T-cell (primary cell): ENCODE measurements around the gene NPTX1. TPM values are rescaled to one million over a fixed set of nuclear protein-coding genes. Genes with fewer than 3 reads are reported as not detected.

Source experiments
- ATAC-seq, 4 experiments: fragments of 200-7000 bp in 3 of 4; fragments of 150-1000 bp in 1 of 4; cut with Tn5 transposase; replicated peaks in 1 of 4; 1 replicate in 3 of 4; 2 replicates in 1 of 4; pipeline ENCODE4 v1.10.0; 2021; ENCODE audit warnings: moderate library complexity in 3 of 4, mild to moderate bottlenecking in 2 of 4, moderate number of reproducible peaks in 1 of 4
- CTCF ChIA-PET, 2 donors: fragments of 300-600 bp; sonication (Branson Sonifier 250); formaldehyde crosslinking; loops; one replicate each; lab custom pipeline; 2022; ENCODE audit warnings: antibody characterized with exemption in 2 of 2; lab: Charles Lee
- POLR2A ChIA-PET, 2 donors: fragments of 300-600 bp; sonication (Branson Sonifier 250); formaldehyde crosslinking; loops; one replicate each; lab custom pipeline; 2022; ENCODE audit warnings: antibody characterized with exemption in 2 of 2; lab: Charles Lee
- DNase-seq, 35 experiments: peaks; one replicate each; pipeline versions ENCODE4 v3.0.0 to v3.0.0-alpha.2; 2013 to 2023
- H3K27ac ChIP-seq: one replicate; pipeline ENCODE4 v1.5.1; 2013; ENCODE audit warnings: low read length
- H3K27me3 ChIP-seq, 2 experiments: replicated peaks in 1 of 2; 1 replicate in 1 of 2; 2 replicates in 1 of 2; pipeline versions ENCODE4 v1.6.1 to v1.7.0; 2013; ENCODE audit warnings: low read length in 1 of 2, mixed read lengths in 1 of 2; ENCODE audit not compliant: control insufficient read depth in 2 of 2, insufficient read depth in 2 of 2; ENCODE audit errors: extremely low read depth in 1 of 2
- H3K36me3 ChIP-seq, 2 donors: 1 replicate in 1 of 2; 2 replicates in 1 of 2; pipeline versions ENCODE4 v1.6.1 to v1.7.0; 2013; ENCODE audit warnings: low read length in 1 of 2; ENCODE audit not compliant: control insufficient read depth in 2 of 2, insufficient read depth in 1 of 2; ENCODE audit errors: extremely low read depth in 1 of 2
- H3K4me1 ChIP-seq, 2 experiments: 1 replicate in 1 of 2; 2 replicates in 1 of 2; pipeline versions ENCODE4 v1.6.1 to v1.7.0; 2013; ENCODE audit warnings: low read length in 2 of 2, mixed read lengths in 1 of 2; ENCODE audit not compliant: insufficient read depth in 2 of 2, control insufficient read depth in 1 of 2; ENCODE audit errors: extremely low read depth in 1 of 2
- H3K4me3 ChIP-seq, 2 donors: 1 replicate in 1 of 2; 2 replicates in 1 of 2; pipeline versions ENCODE4 v1.5.1 to v1.7.0; 2013; ENCODE audit warnings: mild to moderate bottlenecking in 2 of 2, low read length in 1 of 2, moderate library complexity in 1 of 2; ENCODE audit not compliant: control insufficient read depth in 1 of 2; ENCODE audit errors: extremely low read depth in 1 of 2
- H3K9me3 ChIP-seq: 2 replicates; pipeline ENCODE4 v1.7.0; 2013
- H3K27ac Mint-ChIP-seq, 2 donors: one replicate each; pipeline ENCODE4 v1.8.0; 2020 to 2021; ENCODE audit warnings: mild to moderate bottlenecking in 2 of 2, mixed read lengths in 2 of 2
- H3K27me3 Mint-ChIP-seq, 2 donors: one replicate each; pipeline ENCODE4 v1.8.0; 2021 to 2022; ENCODE audit warnings: mixed read lengths in 2 of 2
- H3K36me3 Mint-ChIP-seq: one replicate; pipeline ENCODE4 v1.8.0; 2021; ENCODE audit warnings: mixed read lengths
- H3K4me1 Mint-ChIP-seq, 3 donors: one replicate each; pipeline ENCODE4 v1.8.0; 2020 to 2022; ENCODE audit warnings: mixed read lengths in 3 of 3, mild to moderate bottlenecking in 1 of 3
- H3K4me3 Mint-ChIP-seq, 3 donors: one replicate each; pipeline ENCODE4 v1.8.0; 2020 to 2022; ENCODE audit warnings: mild to moderate bottlenecking in 3 of 3, mixed read lengths in 3 of 3, moderate library complexity in 3 of 3
- H3K9me3 Mint-ChIP-seq, 3 donors: one replicate each; pipeline ENCODE4 v1.8.0; 2020 to 2022; ENCODE audit warnings: mixed read lengths in 3 of 3
- WGBS: methylation state at CpG from one replicate; pipeline ENCODE4 v1.1.5; 2013; ENCODE audit warnings: missing lambda C conversion rate; ENCODE audit not compliant: insufficient coverage; 5-methylcytosine and 5-hydroxymethylcytosine counted together
- total RNA-seq, 35 experiments: library from RNA in 6 of 35; stranded (reverse) in 6 of 35; fragments of 120-200 nt in 1 of 35; gene quantifications; one replicate each; pipeline versions ENCODE4 v1.2.1 to v1.2.4 and lab custom pipeline; 2013 to 2026

NPTX1 gene
- total RNA-seq, 5 donors from 2014 or later (not counting 1 experiment from before 2014, with no cell fraction given): 0.13 to 0.67 (median 0.33) TPM

DNA sequence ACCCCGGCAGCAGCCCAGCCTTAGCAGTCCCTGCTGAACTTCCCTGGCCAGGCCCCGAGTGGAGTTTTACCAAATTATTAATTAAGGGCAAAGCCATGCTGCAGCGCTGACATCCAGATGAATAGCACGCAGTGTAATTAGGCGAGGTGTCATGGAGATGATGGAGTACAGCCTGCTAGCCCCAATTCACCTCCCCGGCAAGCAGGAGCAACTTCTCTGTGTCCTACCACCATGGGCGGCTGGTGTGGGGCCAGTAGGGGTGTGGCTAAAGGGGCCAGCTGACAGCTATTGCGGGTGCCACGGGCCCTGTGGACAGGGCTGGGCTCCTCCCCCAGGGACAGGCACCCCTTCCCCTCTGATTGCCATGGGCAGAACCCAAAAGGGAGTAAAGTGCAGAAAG lies 36.9 kb downstream of the NPTX1 start:
- WGBS: 81% methylated on average over 7 of the region's 9 CpGs
- Mint-ChIP-seq H3K4me3 (no peak overlapping the region), H3K36me3 (no peaks in the 10 kb centered on the region), H3K27ac (no peak overlapping the region), H3K4me1 (no peaks in the 10 kb centered on the region), H3K27me3 (peaks cover 11 to 26% of the 10 kb centered on the region in 2 donors), H3K9me3 (no peaks in the 10 kb centered on the region)
- H3K4me1 ChIP-seq: no peaks in the 10 kb centered on the region
- H3K36me3 ChIP-seq: no peaks in the 10 kb centered on the region
- CTCF ChIA-PET: no interaction called here
- POLR2A ChIA-PET: no interaction called here
- ATAC-seq: no peak
- no peak for DNase-seq
- no peak overlapping the region for H3K4me3 ChIP-seq
- H3K27ac ChIP-seq: no peak overlapping the region
- peaks cover 0 to 38% of the 10 kb centered on the region in 2 experiments for H3K27me3 ChIP-seq
- no peaks in the 10 kb centered on the region for H3K9me3 ChIP-seq

DNA sequence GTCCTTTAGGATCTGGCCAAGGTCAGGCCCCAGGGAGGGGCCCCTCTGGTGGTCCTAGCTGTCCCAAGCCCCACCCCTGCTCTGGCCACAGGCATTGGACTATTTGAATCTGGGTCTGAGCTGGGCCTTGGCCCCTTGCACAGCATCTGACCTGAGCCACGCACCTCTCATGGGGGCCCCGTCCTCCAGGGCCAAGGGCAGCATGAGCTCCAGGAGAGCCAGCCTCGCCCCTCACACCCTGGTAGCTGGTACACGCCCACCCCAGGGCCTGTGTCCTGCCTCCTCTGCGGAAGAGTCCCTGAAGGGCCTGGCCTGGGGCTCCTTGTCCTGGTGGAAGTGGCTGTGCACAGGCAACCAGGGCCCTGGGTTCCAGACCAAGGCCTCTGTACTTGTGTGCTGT lies 37.6 kb downstream of the NPTX1 start:
- Histone ChIP-seq H3K27me3 (peaks cover 0 to 33% of the 10 kb centered on the region in 2 experiments), H3K27ac (no peak overlapping the region), H3K9me3 (no peaks in the 10 kb centered on the region), H3K36me3 (no peaks in the 10 kb centered on the region), H3K4me1 (no peaks in the 10 kb centered on the region), H3K4me3 (no peak overlapping the region)
- ChIA-PET CTCF (no interaction called here), POLR2A (no interaction called here)
- DNase-seq (no peak), ATAC-seq (no peak)
- WGBS: 83% methylated on average over 5 of the region's 5 CpGs
- H3K4me1 Mint-ChIP-seq: no peaks in the 10 kb centered on the region
- H3K9me3 Mint-ChIP-seq: no peaks in the 10 kb centered on the region
- no peak overlapping the region for H3K4me3 Mint-ChIP-seq
- no peaks in the 10 kb centered on the region for H3K36me3 Mint-ChIP-seq
- H3K27ac Mint-ChIP-seq: no peak overlapping the region
- H3K27me3 Mint-ChIP-seq: peaks cover 11 to 22% of the 10 kb centered on the region in 2 donors

DNA sequence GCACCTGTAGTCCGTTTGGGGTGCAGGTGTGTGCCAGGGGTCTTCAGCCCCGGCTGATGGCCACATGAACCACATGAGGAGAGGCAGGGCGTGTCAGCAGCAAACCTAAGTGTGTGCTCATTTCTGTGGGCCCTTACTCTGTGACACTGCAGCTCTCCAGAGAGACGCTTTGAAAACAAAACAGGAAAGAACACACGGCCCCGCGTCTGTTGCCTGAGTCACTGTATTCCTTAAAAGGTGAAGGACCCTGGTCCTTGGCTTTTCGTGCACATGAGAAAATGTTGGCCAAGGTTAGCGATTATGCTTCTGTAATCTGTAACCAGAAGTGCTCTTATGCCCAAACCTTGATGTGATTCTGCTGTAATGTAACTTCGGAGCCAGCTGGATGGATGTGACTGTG lies 38.9 kb downstream of the NPTX1 start:
- Mint-ChIP-seq H3K27me3 (peaks cover 2 to 15% of the 10 kb centered on the region in 2 donors), H3K9me3 (no peaks in the 10 kb centered on the region), H3K4me1 (no peaks in the 10 kb centered on the region), H3K36me3 (no peaks in the 10 kb centered on the region), H3K27ac (no peak overlapping the region), H3K4me3 (no peak overlapping the region)
- no peaks in the 10 kb centered on the region for H3K4me1 ChIP-seq
- H3K36me3 ChIP-seq: no peaks in the 10 kb centered on the region
- ChIA-PET POLR2A (no interaction called here), CTCF (no interaction called here)
- WGBS: 78% methylated on average over 10 of the region's 10 CpGs
- H3K9me3 ChIP-seq: no peaks in the 10 kb centered on the region
- H3K27me3 ChIP-seq: peaks cover 0 to 26% of the 10 kb centered on the region in 2 experiments
- DNase-seq (no peak), ATAC-seq (no peak)
- no peak overlapping the region for H3K27ac ChIP-seq
- no peak overlapping the region for H3K4me3 ChIP-seq

DNA sequence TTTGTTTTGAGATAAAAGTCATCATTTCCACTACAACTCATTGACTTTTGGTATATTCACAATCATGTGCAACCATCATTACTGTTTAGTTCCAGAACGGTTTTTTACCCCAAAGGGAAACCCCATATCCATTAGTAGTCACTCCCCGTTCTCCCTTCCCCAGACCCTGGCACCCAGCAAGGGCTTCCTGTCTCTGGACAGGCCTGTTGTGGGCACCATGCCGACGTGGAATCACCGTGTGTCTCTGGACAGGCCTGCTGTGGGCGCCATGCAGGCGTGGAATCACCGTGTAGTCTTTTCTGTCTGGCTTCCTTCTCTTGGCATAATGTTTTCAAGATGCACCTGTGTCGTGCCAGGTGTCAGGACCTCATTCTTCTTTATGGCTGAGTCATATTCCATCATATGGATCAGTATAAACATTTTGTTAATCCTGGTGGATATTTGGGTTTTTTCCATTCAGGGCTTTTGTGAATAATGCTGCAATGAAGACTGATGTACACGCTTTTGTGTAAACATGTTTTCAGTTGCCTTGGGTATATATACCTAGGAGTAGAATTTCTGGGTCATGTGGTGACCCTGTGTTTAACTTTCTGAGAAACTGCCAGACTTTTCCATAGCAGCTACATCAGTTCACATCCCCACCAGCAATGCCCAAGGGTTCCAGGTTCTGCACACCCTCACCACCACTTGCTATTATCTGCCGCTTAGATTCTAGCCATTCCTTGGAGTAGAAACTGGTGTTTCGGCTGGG lies 42.3 kb downstream of the NPTX1 start:
- Histone ChIP-seq H3K9me3 (no peaks in the 10 kb centered on the region), H3K4me3 (no peak overlapping the region), H3K36me3 (no peaks in the 10 kb centered on the region), H3K27ac (no peak overlapping the region), H3K27me3 (peaks cover 0 to 6% of the 10 kb centered on the region in 2 experiments), H3K4me1 (no peaks in the 10 kb centered on the region)
- WGBS: 62% methylated on average over 8 of the region's 12 CpGs
- no peaks in the 10 kb centered on the region for H3K9me3 Mint-ChIP-seq
- DNase-seq (no peak), ATAC-seq (no peak)
- H3K4me1 Mint-ChIP-seq: no peaks in the 10 kb centered on the region
- POLR2A ChIA-PET: no interaction called here
- H3K4me3 Mint-ChIP-seq: no peak overlapping the region
- CTCF ChIA-PET: no interaction called here
- no peak overlapping the region for H3K27ac Mint-ChIP-seq
- no peaks in the 10 kb centered on the region for H3K27me3 Mint-ChIP-seq
- no peaks in the 10 kb centered on the region for H3K36me3 Mint-ChIP-seq

DNA sequence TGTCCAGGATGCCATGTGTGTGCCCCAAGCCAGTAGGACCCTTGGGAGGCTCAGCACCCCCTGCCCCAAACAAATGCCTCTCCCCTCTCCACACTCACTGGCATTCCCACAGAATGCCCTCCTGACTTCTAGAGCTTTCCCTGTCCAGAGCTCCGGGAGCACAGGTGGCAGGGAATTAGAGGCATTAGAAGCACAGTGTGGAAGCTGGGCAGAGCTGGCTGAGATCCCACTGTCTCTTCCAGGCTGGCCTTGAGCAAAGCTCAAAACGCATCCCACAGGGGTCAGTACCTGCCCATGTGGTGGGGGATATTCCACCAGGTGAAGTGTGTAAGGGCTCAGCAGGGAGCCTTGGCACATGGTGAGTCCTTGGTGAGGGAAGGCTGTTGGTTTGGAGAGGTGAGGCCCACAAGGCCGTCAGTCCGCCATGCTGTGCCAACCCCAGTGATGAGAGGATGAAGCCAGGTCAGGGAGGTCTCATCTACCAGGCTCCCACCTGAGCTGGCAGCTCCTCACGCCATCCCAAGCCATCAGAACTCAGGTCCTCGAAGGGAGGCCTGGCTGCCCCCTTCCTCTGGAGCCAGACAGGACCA lies 43.4 kb downstream of the NPTX1 start:
- ATAC-seq (no peak), DNase-seq (no peak)
- Histone ChIP-seq H3K9me3 (no peaks in the 10 kb centered on the region), H3K27me3 (no peaks in the 10 kb centered on the region), H3K36me3 (no peaks in the 10 kb centered on the region), H3K4me3 (no peak overlapping the region), H3K4me1 (no peaks in the 10 kb centered on the region), H3K27ac (no peak overlapping the region)
- no peak overlapping the region for H3K4me3 Mint-ChIP-seq
- no peaks in the 10 kb centered on the region for H3K4me1 Mint-ChIP-seq
- ChIA-PET POLR2A (no interaction called here), CTCF (no interaction called here)
- H3K9me3 Mint-ChIP-seq: no peaks in the 10 kb centered on the region
- no peak overlapping the region for H3K27ac Mint-ChIP-seq
- H3K36me3 Mint-ChIP-seq: no peaks in the 10 kb centered on the region
- H3K27me3 Mint-ChIP-seq: no peaks in the 10 kb centered on the region
- WGBS: 92% methylated on average over 2 of the region's 6 CpGs

DNA sequence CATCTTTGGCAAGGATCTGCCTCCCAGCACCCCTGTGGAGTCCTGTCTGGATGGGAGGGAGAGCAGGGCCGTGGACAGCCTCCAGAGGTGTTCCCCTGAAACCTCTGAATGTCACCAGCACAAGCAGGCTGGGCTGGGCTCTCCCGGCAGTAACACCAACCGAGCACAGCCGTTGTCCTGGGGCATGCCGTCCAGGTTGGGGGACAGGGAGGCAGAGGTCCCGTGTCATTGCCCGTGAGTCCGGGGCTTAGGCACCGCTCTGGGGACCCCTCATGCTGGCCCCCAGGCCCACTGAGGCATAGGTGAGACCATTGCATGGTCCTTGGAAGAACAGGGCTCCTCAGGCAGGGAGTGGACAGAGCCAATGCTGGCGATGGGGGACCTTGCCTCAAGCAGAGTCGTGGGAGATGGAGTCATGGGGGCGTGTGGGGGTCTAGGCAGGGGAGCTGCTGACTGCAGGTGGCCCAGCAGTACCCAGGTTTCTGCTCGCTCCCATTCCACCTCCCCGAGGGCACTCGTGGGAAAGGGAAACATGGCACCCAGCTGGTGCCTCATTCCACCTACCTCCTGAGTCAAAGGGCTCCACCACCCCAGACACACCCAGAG lies 44.0 kb downstream of the NPTX1 start:
- POLR2A ChIA-PET: no interaction called here
- no peak overlapping the region for H3K4me3 Mint-ChIP-seq
- CTCF ChIA-PET: no interaction called here
- no peaks in the 10 kb centered on the region for H3K4me1 Mint-ChIP-seq
- ATAC-seq (no peak), DNase-seq (no peak)
- no peaks in the 10 kb centered on the region for H3K9me3 Mint-ChIP-seq
- H3K27me3 Mint-ChIP-seq: no peaks in the 10 kb centered on the region
- Histone ChIP-seq H3K27me3 (peaks cover 0 to 2% of the 10 kb centered on the region in 2 experiments), H3K9me3 (no peaks in the 10 kb centered on the region), H3K27ac (no peak overlapping the region), H3K4me3 (no peak overlapping the region), H3K4me1 (no peaks in the 10 kb centered on the region), H3K36me3 (no peaks in the 10 kb centered on the region)
- H3K36me3 Mint-ChIP-seq: no peaks in the 10 kb centered on the region
- no peak overlapping the region for H3K27ac Mint-ChIP-seq
- WGBS: 73% methylated on average over 14 of the region's 15 CpGs
